ENCODE data around the gene CRTC1.

DNA sequence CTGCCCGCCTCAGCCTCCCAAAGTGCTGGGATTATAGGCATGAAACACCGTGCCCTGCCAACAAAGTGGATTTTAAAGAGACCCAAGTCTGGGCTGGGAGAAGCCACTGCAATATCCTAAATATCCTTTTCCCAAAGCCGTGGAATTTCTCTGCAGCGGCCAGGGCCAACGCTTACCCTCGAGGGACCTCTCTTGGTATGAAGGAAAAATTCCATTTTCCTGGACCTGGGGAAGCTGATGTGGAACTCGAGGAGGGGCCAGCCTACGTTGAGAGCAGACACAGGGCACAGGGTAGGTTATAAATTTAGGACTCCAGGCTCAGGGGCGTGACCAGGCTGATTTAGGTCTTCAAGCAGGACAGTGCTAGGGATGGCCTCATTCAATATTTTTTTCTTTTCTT, 130.6 kb downstream of the CRTC1 start:
- TF ChIP-seq, protein P1, sequence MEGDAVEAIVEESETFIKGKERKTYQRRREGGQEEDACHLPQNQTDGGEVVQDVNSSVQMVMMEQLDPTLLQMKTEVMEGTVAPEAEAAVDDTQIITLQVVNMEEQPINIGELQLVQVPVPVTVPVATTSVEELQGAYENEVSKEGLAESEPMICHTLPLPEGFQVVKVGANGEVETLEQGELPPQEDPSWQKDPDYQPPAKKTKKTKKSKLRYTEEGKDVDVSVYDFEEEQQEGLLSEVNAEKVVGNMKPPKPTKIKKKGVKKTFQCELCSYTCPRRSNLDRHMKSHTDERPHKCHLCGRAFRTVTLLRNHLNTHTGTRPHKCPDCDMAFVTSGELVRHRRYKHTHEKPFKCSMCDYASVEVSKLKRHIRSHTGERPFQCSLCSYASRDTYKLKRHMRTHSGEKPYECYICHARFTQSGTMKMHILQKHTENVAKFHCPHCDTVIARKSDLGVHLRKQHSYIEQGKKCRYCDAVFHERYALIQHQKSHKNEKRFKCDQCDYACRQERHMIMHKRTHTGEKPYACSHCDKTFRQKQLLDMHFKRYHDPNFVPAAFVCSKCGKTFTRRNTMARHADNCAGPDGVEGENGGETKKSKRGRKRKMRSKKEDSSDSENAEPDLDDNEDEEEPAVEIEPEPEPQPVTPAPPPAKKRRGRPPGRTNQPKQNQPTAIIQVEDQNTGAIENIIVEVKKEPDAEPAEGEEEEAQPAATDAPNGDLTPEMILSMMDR (IDR thresholded peaks at IDR 0.05; ENCODE audit: low read depth, low read length, poor library complexity, severe bottlenecking), result no peak
- TF ChIP-seq EZH2phosphoT487 (IDR thresholded peaks at IDR 0.05; ENCODE audit: borderline replicate concordance, low read length), result no peak

Data from DOHH2 (cell line).